Urinary bladder (tissue), 2 donors: Measurements from ENCODE around the gene ATP1B3. TPM values are rescaled to one million over a fixed set of nuclear protein-coding genes. Genes with fewer than 3 reads are reported as not detected.

Experiments
- polyA plus RNA-seq: library from polyadenylated mRNA; stranded (reverse); fragments of 200-250 nt; gene quantifications from one replicate; pipeline ENCODE4 v1.2.3, GENCODE V29; 2013
- small RNA-seq: library from RNA; depleted of rRNA; stranded (forward); fragments of <200 nt; gene quantifications from one replicate; pipeline ENCODE3, GENCODE V24; 2014
- total RNA-seq: library from RNA; depleted of rRNA; stranded (reverse); fragments of >200 nt; gene quantifications from one replicate; pipeline ENCODE4 v1.2.3, GENCODE V29; 2014
- donor health status: healthy.

Gene ATP1B3
- total and polyA plus RNA-seq, 2 donors, result 21.8 to 75.8 TPM

Small RNA genes within 50 kb of the gene (small RNA-seq; reads per million reads assigned to genes)
- gene HMGN2P25 (not detected), gene RNU6-509P (not detected)

Other genes with a start within 250 kb of the ATP1B3 start
- 39.4 TPM for gene RNF7, start 138.3 kb upstream of the ATP1B3 start, total RNA-seq
- gene RNF7, start 138.3 kb upstream of the ATP1B3 start, polyA plus RNA-seq, result 102 TPM
- 0.16 TPM for gene GRK7, start 113.2 kb upstream of the ATP1B3 start, total RNA-seq
- 0.05 TPM for gene GRK7, start 113.2 kb upstream of the ATP1B3 start, polyA plus RNA-seq